Thymus (tissue), 11 donors: Measurements from ENCODE around the gene TBC1D23. TPM values are rescaled to one million over a fixed set of nuclear protein-coding genes. Genes with fewer than 3 reads are reported as not detected.

ENCODE experiments used
- DNase-seq, 9 donors: peaks; one replicate each; pipeline ENCODE4 v3.0.0-alpha.2; 2013; ENCODE audit warnings: low spot score in 9 of 9, low read depth in 6 of 9, missing footprints in 1 of 9
- H3K27ac ChIP-seq, 2 donors: one replicate each; pipeline ENCODE4 v1.5.1; 2013; ENCODE audit warnings: control low read depth in 1 of 2, low read depth in 1 of 2, low read length in 1 of 2, mild to moderate bottlenecking in 1 of 2, moderate library complexity in 1 of 2
- H3K27me3 ChIP-seq, 2 donors: one replicate each; pipeline ENCODE4 v1.5.1; 2013; ENCODE audit warnings: low read length in 1 of 2; ENCODE audit not compliant: control insufficient read depth in 2 of 2, insufficient read depth in 1 of 2
- H3K36me3 ChIP-seq, 2 donors: one replicate each; pipeline ENCODE4 v1.5.1; 2013; ENCODE audit warnings: low read length in 1 of 2, mild to moderate bottlenecking in 1 of 2, moderate library complexity in 1 of 2; ENCODE audit not compliant: control insufficient read depth in 2 of 2, insufficient read depth in 2 of 2
- H3K4me1 ChIP-seq, 2 donors: one replicate each; pipeline ENCODE4 v1.5.1; 2013; ENCODE audit warnings: low read length in 2 of 2; ENCODE audit not compliant: control insufficient read depth in 2 of 2, insufficient read depth in 2 of 2
- H3K4me3 ChIP-seq, 2 donors: one replicate each; pipeline ENCODE4 v1.5.1; 2013; ENCODE audit warnings: low read length in 2 of 2, control low read depth in 1 of 2, mild to moderate bottlenecking in 1 of 2
- H3K9me3 ChIP-seq, 2 donors: one replicate each; pipeline ENCODE4 v1.5.1; 2013; ENCODE audit warnings: low read length in 1 of 2, mild to moderate bottlenecking in 1 of 2; ENCODE audit not compliant: control insufficient read depth in 2 of 2, insufficient read depth in 1 of 2
- WGBS: extraction: QIAGEN DNeasy Blood & Tissue Kit; methylation state at CpG from one replicate; pipeline ENCODE4 v1.1.7; 2013; 5-methylcytosine and 5-hydroxymethylcytosine counted together
- polyA plus RNA-seq: library from polyadenylated mRNA; stranded (reverse); fragments of 200-250 nt; gene quantifications from one replicate; pipeline ENCODE4 v1.2.3, GENCODE V29; 2013
- total RNA-seq: library from RNA; stranded (reverse); fragments of 120-200 nt; gene quantifications from one replicate; pipeline ENCODE4 v1.2.4, GENCODE V29; 2013
- donor health status: healthy.

Gene TBC1D23
- total and polyA plus RNA-seq, 2 donors: 26.0 to 39.6 TPM

DNA sequence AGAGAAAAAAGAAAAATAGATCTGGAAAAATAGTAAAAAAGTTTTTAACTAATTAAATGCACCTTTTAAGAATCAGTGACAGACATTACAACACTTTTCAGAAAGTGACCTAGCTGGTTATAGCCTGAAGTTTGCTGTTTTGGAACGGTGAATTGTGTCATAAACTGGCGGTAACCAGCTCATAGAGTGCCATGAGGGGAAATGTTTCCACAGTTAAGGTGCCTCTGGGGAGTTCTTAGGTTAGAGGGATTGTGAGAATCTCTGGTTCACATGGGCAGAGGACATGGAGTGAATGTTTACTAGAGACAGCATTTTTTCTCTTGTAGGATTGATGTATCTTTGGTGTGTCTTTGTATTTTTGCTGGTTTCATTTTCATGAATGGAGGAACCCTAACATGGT is 2.8 kb downstream of the TBC1D23 start:
- no peaks in the 10 kb centered on the region for H3K9me3 ChIP-seq
- H3K27me3 ChIP-seq: no peaks in the 10 kb centered on the region
- DNase-seq: no peak
- 92% methylated on average over 2 of the region's 2 CpGs for WGBS
- H3K36me3 ChIP-seq: no peaks in the 10 kb centered on the region
- no peak overlapping the region for H3K4me3 ChIP-seq
- H3K27ac ChIP-seq: no peak overlapping the region
- peaks cover 10 to 13% of the 10 kb centered on the region in 2 donors for H3K4me1 ChIP-seq

- Histone ChIP-seq H3K27me3 (no peaks in the 10 kb centered on the region), H3K4me1 (peaks cover 10 to 13% of the 10 kb centered on the region in 2 donors), H3K4me3 (no peak overlapping the region), H3K9me3 (no peaks in the 10 kb centered on the region), H3K36me3 (no peaks in the 10 kb centered on the region), H3K27ac (no peak overlapping the region)
- 93% methylated on average over 2 of the region's 2 CpGs for WGBS
- DNase-seq: no peak
Measured at GRCh38 chr3:100264242-100264641, 3.5 kb downstream of the TBC1D23 start.

DNA sequence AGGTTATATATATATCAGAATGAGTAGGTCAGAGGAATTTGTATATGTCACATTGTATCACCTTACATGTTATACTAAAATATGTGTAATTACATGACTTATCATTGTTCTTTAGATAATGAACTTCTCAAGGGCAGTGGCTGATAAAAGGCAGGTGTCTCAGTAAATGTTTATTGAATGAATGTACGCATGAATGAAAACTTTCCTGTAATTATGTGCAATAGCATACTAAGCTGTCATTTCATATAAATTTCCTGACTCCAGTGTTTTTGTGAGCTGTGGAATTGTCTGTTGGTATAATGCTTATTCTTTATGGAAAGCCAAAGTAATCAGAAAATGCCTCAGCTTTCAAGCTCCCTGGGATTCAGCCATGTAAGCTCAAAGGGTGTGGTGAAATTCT is 4.2 kb downstream of the TBC1D23 start:
- H3K4me3 ChIP-seq: no peak overlapping the region
- peaks cover 9 to 12% of the 10 kb centered on the region in 2 donors for H3K4me1 ChIP-seq
- H3K9me3 ChIP-seq: no peaks in the 10 kb centered on the region
- H3K27me3 ChIP-seq: no peaks in the 10 kb centered on the region
- 95% methylated on average over 1 of the region's 1 CpG for WGBS
- no peak overlapping the region for H3K27ac ChIP-seq
- H3K36me3 ChIP-seq: no peaks in the 10 kb centered on the region
- DNase-seq: no peak

GRCh38 chr3:100266531-100266930 is 5.7 kb downstream of the TBC1D23 start:
- H3K27ac ChIP-seq: no peak overlapping the region
- WGBS: 98% methylated on average over 1 of the region's 1 CpG
- H3K4me1 ChIP-seq: peaks cover 5 to 6% of the 10 kb centered on the region in 2 donors
- no peaks in the 10 kb centered on the region for H3K36me3 ChIP-seq
- no peaks in the 10 kb centered on the region for H3K27me3 ChIP-seq
- H3K9me3 ChIP-seq: no peaks in the 10 kb centered on the region
- DNase-seq: no peak
- H3K4me3 ChIP-seq: no peak overlapping the region

DNA sequence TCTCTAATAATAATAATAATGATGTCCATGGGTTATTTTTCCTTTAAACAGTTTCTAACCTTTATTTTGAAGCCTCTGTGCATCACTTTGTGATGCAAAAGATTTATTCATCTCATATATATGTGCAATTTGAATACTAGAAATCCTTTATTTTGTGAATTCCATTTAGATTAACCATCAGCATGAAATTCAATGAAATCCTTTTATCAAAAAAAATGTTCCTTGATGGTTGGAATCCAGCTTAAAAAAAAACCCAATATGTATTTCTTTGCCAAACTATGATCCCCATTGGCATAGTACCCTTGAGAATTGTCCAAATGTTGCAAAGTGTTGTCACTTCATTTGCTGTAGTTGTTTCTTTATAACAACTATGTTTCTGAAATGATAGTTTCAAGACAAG is 7.4 kb downstream of the TBC1D23 start:
- no peaks in the 10 kb centered on the region for H3K27me3 ChIP-seq
- no peaks in the 10 kb centered on the region for H3K4me1 ChIP-seq
- no peaks in the 10 kb centered on the region for H3K36me3 ChIP-seq

DNA sequence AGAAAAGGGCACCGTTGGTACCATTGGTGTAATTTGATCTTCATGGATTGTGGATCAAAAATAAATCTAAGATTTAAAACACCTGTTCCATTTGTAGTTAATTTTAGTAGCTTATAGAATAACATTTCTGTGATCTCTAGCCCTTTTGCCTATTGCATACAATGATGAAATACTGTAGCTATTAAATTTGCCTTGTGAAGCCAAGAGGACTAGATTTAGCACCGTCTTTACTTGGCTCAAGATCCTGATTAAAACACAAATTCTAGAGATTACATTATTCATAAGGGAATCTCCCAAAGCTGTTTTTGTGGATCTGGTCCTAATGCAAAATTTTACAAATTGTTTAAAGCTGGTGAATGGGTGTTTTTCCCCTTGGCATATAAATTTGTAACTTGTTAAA is 8.2 kb downstream of the TBC1D23 start:
- WGBS: 91% methylated on average over 2 of the region's 2 CpGs
- H3K4me1 ChIP-seq: no peaks in the 10 kb centered on the region
- no peaks in the 10 kb centered on the region for H3K9me3 ChIP-seq
- no peaks in the 10 kb centered on the region for H3K27me3 ChIP-seq
- no peak overlapping the region for H3K4me3 ChIP-seq
- no peak for DNase-seq
- H3K36me3 ChIP-seq: no peaks in the 10 kb centered on the region
- no peak overlapping the region for H3K27ac ChIP-seq

More for the DNA sequence above, 7.4 kb downstream of the TBC1D23 start:
- no peak for DNase-seq
- Histone ChIP-seq H3K27ac (no peak overlapping the region), H3K9me3 (no peaks in the 10 kb centered on the region), H3K4me3 (no peak overlapping the region)

- Histone ChIP-seq H3K4me3 (no peak overlapping the region), H3K27me3 (no peaks in the 10 kb centered on the region), H3K27ac (no peak overlapping the region), H3K36me3 (no peaks in the 10 kb centered on the region), H3K9me3 (no peaks in the 10 kb centered on the region), H3K4me1 (no peaks in the 10 kb centered on the region)
- no peak for DNase-seq
- over 99% methylated on average over 2 of the region's 2 CpGs for WGBS
Measured at GRCh38 chr3:100269410-100270214, 8.8 kb downstream of the TBC1D23 start.

DNA sequence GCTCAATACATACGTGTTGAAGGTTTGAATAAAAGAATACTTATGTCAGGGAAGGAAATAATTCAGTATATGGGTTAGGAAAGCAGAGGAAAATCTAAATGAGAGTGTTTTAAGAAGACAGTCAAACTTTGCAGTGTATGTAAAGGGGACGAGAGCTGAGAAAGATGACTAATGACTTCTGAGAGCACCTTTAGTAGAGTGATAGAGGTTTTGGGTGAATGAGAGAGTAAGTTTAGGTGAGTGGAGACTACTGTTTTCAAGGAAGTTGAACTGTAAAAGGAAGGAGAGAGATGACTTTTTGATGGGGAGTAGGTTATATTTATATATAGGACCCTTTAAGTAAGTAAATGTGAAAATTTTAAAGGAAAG is 9.4 kb downstream of the TBC1D23 start:
- DNase-seq: no peak
- Histone ChIP-seq H3K4me3 (no peak overlapping the region), H3K9me3 (no peaks in the 10 kb centered on the region), H3K36me3 (no peaks in the 10 kb centered on the region), H3K27me3 (no peaks in the 10 kb centered on the region), H3K4me1 (no peaks in the 10 kb centered on the region), H3K27ac (no peak overlapping the region)
- 99% methylated on average over 2 of the region's 2 CpGs for WGBS

- WGBS: 98% methylated on average over 1 of the region's 1 CpG
- Histone ChIP-seq H3K4me1 (no peaks in the 10 kb centered on the region), H3K4me3 (no peak overlapping the region), H3K27me3 (no peaks in the 10 kb centered on the region), H3K9me3 (no peaks in the 10 kb centered on the region), H3K36me3 (no peaks in the 10 kb centered on the region), H3K27ac (no peak overlapping the region)
- no peak for DNase-seq
Measured at GRCh38 chr3:100271522-100271921, 10.7 kb downstream of the TBC1D23 start.
